Globus pallidus (tissue), 1 donor: Measurements from ENCODE around the gene CDKN2AIPNL.
A peak's percentile ranks its signal among the peaks of the same experiment; 100 is the strongest.
"Not testable (repeated sequence)": the region's sequence is repeated elsewhere in the genome, so short reads cannot be mapped to it uniquely, and the experiment has no call there.

Experiments
- DNase-seq: peaks from one replicate; pipeline ENCODE4 v3.0.0-alpha.2; 2015; ENCODE audit warnings: low spot score

The CDKN2AIPNL gene

GRCh38 chr5:134437847-134438581 is 26.3 kb upstream of the CDKN2AIPNL start:
- peak; percentile 38 for DNase-seq

- DNase-seq: no peak
These were observed 25.7 kb upstream of the CDKN2AIPNL start for GRCh38 chr5:134437340-134437846.

DNA sequence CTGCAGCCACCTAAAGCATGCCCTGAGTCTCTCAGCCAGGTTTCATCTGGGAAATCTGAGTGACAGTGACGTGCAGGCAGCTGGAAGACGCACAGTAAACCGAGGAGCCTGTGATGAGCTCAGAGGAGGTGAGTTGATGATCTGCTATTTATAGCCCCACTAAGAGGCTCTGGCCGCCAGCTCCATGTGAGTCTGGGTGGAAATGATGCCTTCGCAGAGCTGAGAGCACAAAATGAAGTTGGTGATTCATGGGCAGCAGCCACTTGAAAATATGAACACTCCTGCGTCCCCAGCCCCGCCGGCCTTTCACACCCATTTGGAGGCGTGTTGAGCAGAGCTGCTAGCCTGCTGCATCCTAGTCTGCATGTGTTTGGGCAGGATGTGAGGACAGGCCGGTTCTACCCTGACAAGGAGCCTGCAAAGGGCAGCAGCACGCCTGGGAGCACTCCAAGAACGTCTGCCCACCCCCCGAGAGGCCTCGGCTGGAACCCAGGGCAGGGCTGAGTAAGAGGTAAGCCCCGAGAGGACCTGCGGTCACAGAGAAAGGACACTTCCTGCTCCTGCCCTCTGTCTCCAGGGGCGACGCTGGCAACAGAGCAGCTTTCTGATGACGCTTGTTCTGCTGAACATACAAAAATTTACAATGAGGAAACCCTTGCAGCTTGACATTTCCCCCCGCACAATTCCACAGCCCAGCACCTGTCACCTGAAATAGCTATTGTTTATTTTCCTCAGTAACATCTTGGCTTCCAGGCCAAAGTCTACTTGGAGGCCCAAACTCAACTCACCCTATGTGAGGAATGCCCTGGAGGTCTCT is 25.1 kb upstream of the CDKN2AIPNL start:
- no peak for DNase-seq

DNA sequence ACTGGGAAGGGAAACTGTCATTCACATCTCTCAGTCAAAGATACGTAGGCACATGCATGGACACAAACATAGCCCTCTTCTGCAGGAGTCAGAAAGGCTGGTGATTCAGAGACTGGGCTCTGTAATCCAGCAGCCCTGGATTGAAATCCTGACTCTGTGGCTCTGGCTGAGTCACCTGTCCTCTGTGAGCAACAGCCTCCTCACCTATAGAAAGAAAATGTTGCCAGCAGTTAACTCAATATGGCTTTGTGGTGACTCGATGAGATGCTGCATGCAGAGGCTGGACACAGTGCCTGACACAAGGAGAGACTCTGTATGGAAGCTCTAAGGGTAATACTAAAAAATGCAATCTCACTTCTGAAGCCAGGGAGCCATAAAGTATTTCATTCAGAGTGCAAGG is 23.9 kb upstream of the CDKN2AIPNL start:
- DNase-seq: no peak

GRCh38 chr5:134432677-134433359 is 21.1 kb upstream of the CDKN2AIPNL start:
- no peak for DNase-seq

DNA sequence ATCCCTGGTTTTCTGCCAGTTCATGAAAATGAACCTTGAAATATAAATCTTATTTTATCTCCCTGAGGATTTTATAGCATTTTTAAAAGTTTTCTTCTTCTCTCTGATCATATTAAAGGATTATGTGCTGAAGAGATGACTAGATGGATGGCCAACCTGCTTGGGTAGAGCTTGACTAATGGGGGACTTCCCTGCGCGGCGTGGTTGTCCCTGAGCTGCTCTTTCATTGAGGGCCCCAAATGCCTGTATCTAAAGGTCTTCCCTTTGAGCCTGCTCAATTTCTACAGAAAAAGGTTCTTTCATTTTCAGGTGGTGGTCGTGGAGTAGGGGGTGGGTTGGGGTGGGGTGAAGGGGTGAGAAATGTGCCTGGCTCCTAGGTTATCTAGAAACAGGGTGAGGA is 20.5 kb upstream of the CDKN2AIPNL start:
- no peak for DNase-seq

GRCh38 chr5:134430001-134430569 is 18.4 kb upstream of the CDKN2AIPNL start:
- no peak for DNase-seq

DNA sequence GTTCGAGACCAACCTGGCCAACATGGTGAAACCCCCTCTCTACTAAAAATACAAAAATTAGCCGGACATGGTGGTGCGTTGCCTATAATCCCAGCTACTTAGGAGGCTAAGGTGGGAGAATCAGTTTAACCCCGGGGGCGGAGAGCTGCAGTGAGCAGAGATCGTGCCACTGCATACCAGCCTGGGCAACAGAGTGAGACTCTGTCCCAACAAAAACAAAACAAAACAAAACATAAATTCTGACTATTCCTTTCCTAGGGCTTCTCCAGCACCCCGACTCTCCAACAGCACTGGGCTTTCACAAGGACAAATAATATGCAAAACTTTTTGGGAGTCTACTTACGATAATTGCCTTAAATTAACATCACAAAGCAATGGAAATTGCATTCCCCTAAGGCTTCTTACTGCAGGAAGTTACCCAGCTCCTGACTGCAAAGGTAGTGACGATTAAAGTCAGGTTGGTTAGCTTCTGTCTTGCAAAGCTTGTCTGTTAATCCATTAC is 15.9 kb upstream of the CDKN2AIPNL start:
- DNase-seq: no peak

DNA sequence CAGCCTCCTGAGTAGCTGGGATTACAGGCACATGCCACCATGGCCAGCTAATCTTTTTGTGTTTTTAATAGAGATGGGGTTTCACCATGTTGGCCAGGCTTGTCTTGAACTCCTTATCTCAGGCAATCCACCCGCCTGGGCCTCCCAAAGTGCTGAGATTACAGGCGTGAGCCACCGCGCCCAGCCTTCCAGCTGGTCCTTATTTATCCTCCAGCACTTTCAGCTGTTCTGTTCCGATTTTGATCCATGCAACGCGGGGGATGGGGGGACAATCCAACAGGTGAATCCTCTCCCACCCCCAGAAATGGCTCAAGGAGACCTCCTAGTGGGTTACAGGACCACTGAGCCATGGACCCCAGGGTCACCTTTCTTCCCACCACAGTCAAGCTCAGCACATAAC is 14.7 kb upstream of the CDKN2AIPNL start:
- no peak for DNase-seq

DNA sequence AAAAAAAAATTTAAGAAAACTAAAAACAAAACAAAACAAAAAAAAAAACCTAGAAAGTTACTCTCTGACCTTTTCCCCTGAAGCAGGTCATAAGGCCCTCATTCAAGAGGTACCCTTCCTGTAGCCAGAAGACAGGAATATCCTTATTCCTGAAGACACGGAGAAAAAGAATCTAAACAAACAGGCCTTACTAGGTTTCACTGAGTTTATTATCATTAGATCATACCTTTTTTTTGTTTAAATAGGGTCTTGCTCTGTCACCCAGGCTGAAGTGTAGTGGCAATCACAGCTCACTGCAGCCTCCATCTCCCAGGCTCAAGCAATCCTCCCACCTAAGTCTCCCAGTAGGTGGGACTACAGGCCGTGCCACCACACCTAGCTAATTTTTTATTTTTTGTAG is 11.7 kb upstream of the CDKN2AIPNL start:
- DNase-seq: no peak

DNA sequence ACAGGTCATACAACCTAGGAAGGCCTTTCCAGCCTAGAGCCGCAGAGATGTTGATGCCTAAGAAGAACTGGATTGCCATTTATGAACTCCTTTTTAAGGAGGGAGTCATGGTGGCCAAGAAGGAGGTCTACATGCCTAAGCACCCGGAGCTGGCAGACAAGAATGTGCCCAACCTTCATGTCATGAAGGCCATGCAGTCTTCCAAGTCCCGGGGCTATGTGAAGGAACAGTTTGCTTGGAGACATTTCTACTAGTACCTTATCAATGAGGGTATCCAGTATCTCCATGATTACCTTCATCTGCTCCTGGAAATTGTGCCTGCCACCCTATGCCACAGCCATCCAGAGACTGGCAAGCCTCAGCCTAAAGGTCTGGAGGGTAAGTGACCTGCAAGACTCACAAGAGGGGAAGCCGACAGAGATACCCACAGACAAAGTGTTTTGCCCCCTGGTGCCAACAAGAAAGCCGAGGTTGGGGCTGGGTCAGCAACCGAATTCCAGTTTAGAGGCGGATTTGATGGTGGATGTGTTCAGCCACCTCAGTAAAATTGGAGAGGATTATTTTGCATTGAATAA is 11.2 kb upstream of the CDKN2AIPNL start:
- no peak for DNase-seq

DNA sequence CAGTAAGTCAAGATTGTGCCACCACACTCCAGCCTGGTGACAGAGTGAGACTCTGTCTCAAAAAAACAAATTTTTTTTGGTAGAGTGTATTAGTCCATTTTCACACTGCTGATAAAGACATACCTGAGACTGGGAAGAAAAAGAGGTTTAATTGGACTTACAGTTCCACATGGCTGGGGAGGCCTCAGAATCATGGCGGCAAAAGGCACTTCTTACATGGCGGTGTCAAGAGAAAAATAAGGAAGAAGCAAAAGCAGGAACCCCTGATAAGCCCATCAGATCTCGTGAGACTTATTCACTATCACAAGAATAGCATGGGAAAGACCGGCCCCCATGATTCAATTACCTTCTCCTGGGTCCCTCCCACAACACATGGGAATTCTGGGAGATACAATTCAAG is 9.4 kb upstream of the CDKN2AIPNL start:
- not testable (repeated sequence) for DNase-seq

DNA sequence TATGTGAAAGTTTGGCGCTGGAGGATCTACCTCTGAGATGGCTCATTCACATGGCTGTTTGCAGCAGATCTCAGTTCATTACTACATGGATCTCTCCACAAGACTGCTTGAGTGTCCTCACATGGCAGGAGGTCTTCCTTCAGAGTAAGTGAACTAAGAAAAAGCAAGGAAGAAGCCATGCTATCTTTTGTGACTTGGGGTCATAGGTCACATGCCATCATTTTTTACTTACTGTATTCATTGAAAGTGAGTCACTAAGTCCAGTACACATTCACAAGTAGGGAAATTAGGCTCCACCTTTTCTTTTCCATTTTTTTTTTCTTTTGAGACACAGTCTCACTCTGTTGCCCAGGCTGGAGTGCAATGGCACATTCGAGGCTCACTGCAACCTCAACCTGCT is 8.7 kb upstream of the CDKN2AIPNL start:
- no peak for DNase-seq

DNA sequence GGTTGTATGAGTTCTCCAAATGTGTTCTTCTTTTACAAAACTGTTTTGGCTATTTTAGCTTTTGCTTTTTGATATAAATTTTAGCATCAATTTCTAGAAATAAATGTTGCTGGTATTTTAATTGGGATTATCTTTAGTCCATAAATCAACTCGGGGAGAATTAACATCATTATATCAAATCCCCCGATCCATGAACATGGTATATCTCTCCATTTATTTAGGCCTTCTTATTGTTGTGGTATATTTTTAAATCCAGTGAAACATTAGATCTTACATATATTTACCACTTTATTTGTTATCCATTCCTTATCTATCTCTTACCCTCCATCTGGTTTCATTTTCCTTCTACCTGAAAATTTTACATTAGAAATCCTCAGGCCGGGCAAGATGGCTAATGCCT is 7.3 kb upstream of the CDKN2AIPNL start:
- DNase-seq: no peak

GRCh38 chr5:134417707-134418106 is 6.0 kb upstream of the CDKN2AIPNL start:
- no peak for DNase-seq

DNA sequence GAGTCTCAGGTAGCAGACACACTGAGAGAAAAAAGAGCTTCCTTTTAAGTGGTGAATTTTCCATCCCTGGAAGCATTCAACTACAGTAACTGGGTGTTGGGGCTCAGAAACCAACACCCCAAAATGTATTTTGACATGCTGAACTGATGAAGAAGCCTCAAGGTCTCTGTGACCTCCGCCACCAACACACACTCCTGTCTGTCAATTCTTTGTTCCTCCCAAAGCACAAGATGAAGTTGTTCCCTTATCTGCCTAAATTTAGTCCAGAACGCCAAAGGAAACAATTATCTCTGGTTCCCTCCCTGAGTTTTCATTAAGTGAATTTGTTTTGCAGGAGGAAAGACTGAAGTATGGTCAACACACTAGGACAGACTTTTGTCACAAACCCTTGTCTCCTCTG is 1.4 kb upstream of the CDKN2AIPNL start:
- no peak for DNase-seq

GRCh38 chr5:134411228-134411545 is 494 bp downstream of the CDKN2AIPNL start:
- no peak for DNase-seq

DNA sequence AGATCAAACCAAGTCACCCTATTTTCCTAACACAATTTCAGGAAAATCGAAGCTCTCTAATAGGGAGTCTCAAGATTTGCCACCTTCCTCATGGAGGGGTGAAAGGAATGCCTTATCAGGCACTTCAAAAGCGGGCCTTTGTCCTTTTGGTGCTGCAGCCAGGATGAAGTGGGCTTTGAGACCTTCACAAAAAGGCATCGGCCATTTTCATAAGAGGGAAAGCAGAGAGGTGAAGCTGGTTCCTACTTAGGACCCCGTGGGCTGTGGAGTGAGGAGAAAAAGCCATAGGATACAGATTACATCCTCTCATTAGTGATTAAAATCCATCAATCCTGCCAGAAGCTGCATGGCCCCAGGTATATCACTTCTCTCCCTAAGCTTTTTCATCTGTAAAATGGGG is 859 bp downstream of the CDKN2AIPNL start:
- DNase-seq: no peak

DNA sequence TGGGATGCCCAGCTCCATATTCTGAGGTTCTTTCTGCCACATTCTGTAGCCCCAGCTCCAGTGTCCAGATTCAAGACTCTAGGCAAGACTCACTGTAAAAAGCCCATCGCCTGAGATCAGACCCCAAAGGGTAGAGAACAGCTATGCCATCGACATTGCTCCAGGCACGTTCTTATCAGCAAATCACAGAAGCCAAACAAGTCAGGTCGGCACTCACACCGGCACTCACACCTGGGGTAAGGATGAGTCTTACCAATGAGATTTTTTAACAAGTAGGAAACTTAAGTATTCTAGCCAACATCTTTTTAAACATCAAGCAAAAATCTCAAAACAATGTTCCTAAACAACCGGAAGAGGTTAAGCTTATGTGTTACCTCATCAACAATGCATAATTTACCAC is 2.4 kb downstream of the CDKN2AIPNL start:
- DNase-seq: no peak

DNA sequence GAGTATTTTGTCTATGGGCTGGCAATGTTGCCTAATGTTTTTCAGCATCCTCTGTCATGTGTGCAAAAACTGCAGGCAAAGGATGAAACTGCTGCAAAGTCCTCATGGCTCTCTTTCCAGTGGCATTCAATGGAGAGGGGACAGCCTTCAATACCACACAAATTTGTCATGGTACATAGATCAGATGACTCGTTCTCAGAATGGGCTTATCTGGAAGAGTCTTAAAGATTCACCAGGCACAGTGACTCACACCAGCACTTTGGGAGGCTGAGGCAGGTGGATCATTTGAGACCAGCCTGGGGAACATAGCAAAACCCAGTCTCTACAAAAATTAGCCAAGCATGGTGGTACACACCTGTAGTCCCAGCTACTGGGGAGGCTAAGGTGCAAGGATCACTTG is 5.3 kb downstream of the CDKN2AIPNL start:
- no peak for DNase-seq

GRCh38 chr5:134403951-134404350 is 7.7 kb downstream of the CDKN2AIPNL start:
- DNase-seq: no peak

GRCh38 chr5:134398609-134399155 is 13.0 kb downstream of the CDKN2AIPNL start:
- no peak for DNase-seq
